Kidney (tissue), 14 donors: ENCODE data around the gene RAB11B. TPM values are rescaled to one million over a fixed set of nuclear protein-coding genes. Genes with fewer than 3 reads are reported as not detected.

Experiments used
- DNase-seq, 5 donors: peaks; one replicate each; pipeline ENCODE4 v3.0.0-alpha.2; 2013 to 2020
- FAIRE-seq: peaks from 2 replicates; lab custom pipeline; 2012; peaks lifted over from hg19 to GRCh38; lab: Jason Lieb, UNC
- H3K27ac ChIP-seq, 2 donors: one replicate each; pipeline ENCODE4 v1.7.0; 2013; ENCODE audit warnings: low read depth in 2 of 2, low read length in 2 of 2, inconsistent platforms in 1 of 2
- H3K27me3 ChIP-seq: one replicate; pipeline ENCODE4 v1.7.1; 2013; ENCODE audit warnings: low read length, inconsistent platforms; ENCODE audit not compliant: control insufficient read depth, insufficient read depth
- H3K36me3 ChIP-seq, 3 donors: one replicate each; pipeline versions ENCODE4 v1.7.0 to v1.7.1; 2013; ENCODE audit warnings: low read length in 3 of 3, control low read depth in 1 of 3, inconsistent platforms in 1 of 3; ENCODE audit not compliant: insufficient read depth in 3 of 3, control insufficient read depth in 2 of 3
- H3K4me1 ChIP-seq, 3 donors: one replicate each; pipeline versions ENCODE4 v1.7.0 to v1.7.1; 2013; ENCODE audit warnings: low read length in 3 of 3, inconsistent platforms in 1 of 3, low read depth in 1 of 3; ENCODE audit not compliant: control insufficient read depth in 2 of 3, insufficient read depth in 2 of 3
- H3K4me3 ChIP-seq, 3 donors: one replicate each; pipeline versions ENCODE4 v1.7.0 to v1.8.1; 2013; ENCODE audit warnings: low read length in 3 of 3, control low read depth in 1 of 3, inconsistent platforms in 1 of 3
- H3K9ac ChIP-seq, 3 donors: one replicate each; pipeline versions ENCODE4 v1.7.0 to v1.7.1; 2013; ENCODE audit warnings: low read length in 3 of 3, control low read depth in 1 of 3, inconsistent platforms in 1 of 3
- H3K9me3 ChIP-seq, 3 donors: one replicate each; pipeline versions ENCODE4 v1.7.0 to v1.7.1; 2013; ENCODE audit warnings: low read length in 3 of 3, control low read depth in 1 of 3, inconsistent platforms in 1 of 3; ENCODE audit not compliant: control insufficient read depth in 2 of 3, insufficient read depth in 1 of 3
- intact Hi-C: fragments of 100-400 bp; cut with DNase I; formaldehyde crosslinking; loops from one replicate; pipeline ENCODE4 v1.11.1; 2022
- polyA plus RNA-seq: library from polyadenylated mRNA; stranded (reverse); fragments of 350-450 nt; fragmentation: Illumina TruSeq; extraction: RNeasy Lipid Tissue Mini Kit (QIAGEN cat#74804); gene quantifications from one replicate; pipeline ENCODE4 v1.2.3, GENCODE V29; 2014; ENCODE audit warnings: low read depth, low replicate concordance; ENCODE audit not compliant: insufficient read depth
- total RNA-seq: library from RNA; stranded (reverse); fragmentation: NEBNext Ultra II Directional; extraction: Animal tissue kit (Norgen Biotek cat#: 25700); gene quantifications from one replicate; pipeline ENCODE4 v1.2.1, GENCODE V29; 2021
- TF ChIP-seq, protein P1 (sequence below): IDR thresholded peaks from 3 replicates; pipeline ENCODE4 v1.5.1; 2012; ENCODE audit warnings: mild to moderate bottlenecking, moderate library complexity, borderline replicate concordance; ENCODE audit not compliant: insufficient read depth; ENCODE audit errors: extremely low read depth
- donor health status: control.
- donor health status: control.
- donor health status: control.
- donor health status: control.
- donor health status: control.
- donor health status: DM: yes; HTN: yes; CAD: no.
- donor health status: Normal renal cell carcinoma (clear cell type).

Gene RAB11B
- total and polyA plus RNA-seq, 2 donors from 2014 or later, result 146 to 148 TPM

DNA sequence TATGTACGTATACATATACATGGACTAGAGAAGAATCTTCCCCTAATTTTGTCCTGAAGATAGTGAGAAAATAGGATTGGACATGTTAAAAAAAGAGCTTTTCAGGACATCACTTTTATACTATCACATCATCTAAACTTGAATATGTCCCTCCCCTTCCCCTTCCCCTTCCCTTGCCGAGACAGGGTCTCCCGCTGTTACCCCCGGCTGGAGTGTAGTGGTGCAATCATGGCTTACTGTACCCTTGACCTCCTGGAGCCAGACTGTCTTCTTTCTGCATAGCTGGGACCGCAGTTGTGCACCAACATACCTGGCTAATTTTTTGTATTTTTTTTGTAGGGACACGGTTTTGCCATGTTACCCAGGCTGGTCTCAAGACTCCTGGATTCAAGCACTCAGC, 61.2 kb downstream of the RAB11B start:
- H3K9ac ChIP-seq, result no peak overlapping the region
- peak overlapping the region; percentile 17 to 30 for H3K27ac ChIP-seq

GRCh38 chr19:8451885-8452284, 61.7 kb downstream of the RAB11B start:
- Histone ChIP-seq H3K27ac (peak overlapping the region; percentile 17 to 30), H3K4me1 (peaks cover 4 to 50% (median 38%) of the 10 kb centered on the region in 3 donors), H3K27me3 (no peaks in the 10 kb centered on the region), H3K9me3 (no peaks in the 10 kb centered on the region), H3K4me3 (peak overlapping the region in 2 of 3 donors; percentile 0 to 4), H3K9ac (no peak overlapping the region), H3K36me3 (peaks cover 3 to 29% (median 7%) of the 10 kb centered on the region in 3 donors)
- TF ChIP-seq, protein P1, sequence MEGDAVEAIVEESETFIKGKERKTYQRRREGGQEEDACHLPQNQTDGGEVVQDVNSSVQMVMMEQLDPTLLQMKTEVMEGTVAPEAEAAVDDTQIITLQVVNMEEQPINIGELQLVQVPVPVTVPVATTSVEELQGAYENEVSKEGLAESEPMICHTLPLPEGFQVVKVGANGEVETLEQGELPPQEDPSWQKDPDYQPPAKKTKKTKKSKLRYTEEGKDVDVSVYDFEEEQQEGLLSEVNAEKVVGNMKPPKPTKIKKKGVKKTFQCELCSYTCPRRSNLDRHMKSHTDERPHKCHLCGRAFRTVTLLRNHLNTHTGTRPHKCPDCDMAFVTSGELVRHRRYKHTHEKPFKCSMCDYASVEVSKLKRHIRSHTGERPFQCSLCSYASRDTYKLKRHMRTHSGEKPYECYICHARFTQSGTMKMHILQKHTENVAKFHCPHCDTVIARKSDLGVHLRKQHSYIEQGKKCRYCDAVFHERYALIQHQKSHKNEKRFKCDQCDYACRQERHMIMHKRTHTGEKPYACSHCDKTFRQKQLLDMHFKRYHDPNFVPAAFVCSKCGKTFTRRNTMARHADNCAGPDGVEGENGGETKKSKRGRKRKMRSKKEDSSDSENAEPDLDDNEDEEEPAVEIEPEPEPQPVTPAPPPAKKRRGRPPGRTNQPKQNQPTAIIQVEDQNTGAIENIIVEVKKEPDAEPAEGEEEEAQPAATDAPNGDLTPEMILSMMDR, result no peak
- DNase-seq (no peak), FAIRE-seq (no peak)
- intact Hi-C loops, result no loop called here

More for the DNA sequence above, 61.2 kb downstream of the RAB11B start:
- Histone ChIP-seq H3K9me3 (no peaks in the 10 kb centered on the region), H3K36me3 (peaks cover under 1 to 29% (median 3%) of the 10 kb centered on the region in 3 donors), H3K4me1 (peaks cover 4 to 55% (median 43%) of the 10 kb centered on the region in 3 donors), H3K27me3 (no peaks in the 10 kb centered on the region), H3K4me3 (peak overlapping the region in 1 of 3 donors; percentile 0)
- TF ChIP-seq, protein P1, result no peak
- intact Hi-C loops, result no loop called here
- DNase-seq (no peak), FAIRE-seq (no peak)

DNA sequence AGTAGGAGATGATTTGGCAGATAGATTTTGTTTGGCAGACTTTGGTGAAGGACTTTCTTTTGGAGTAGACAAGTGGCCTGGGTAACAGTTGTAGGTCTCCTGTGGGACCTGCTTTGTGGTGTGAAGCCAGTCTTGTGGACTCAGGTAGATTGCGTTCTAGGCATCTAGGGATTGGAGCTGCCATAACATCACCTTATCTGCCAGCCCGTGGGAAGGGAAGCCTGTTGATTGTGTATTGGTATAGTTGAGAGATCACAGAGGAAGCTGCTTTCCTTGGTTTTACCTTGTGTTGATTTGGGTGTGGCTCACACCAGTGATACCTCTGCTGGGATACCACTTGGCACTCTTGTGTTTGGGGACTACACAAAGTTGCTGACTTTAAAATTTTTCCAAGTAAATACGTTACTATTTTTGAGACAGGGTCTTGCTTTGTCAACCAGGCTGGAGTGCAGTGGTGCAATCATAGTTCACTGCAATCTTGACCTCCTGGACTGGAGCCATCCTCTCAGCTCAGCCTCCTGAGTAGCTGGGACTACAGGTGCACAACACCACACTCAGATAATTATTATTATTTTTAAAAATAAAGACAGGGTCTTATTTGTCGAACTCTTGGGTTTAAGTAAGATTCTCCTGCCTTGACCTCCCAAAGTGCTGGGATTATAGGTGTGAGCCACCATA, 62.4 kb downstream of the RAB11B start:
- no peaks in the 10 kb centered on the region for H3K27me3 ChIP-seq
- peaks cover 4 to 50% (median 33%) of the 10 kb centered on the region in 3 donors for H3K4me1 ChIP-seq
- no peaks in the 10 kb centered on the region for H3K9me3 ChIP-seq
- no peak overlapping the region for H3K27ac ChIP-seq
- H3K9ac ChIP-seq, result no peak overlapping the region
- peak overlapping the region in 1 of 3 donors; percentile 0 for H3K4me3 ChIP-seq
- peaks cover 3 to 26% (median 10%) of the 10 kb centered on the region in 3 donors for H3K36me3 ChIP-seq
- FAIRE-seq, result no peak
- intact Hi-C loops, result no loop called here
- DNase-seq, result no peak
- TF ChIP-seq, protein P1, result no peak
